IMR-90 (cell line): ENCODE measurements around the gene LOC101059915.

Experiments used
- ATAC-seq: fragments of 200-7000 bp; cut with Tn5 transposase; 2 replicates; pipeline ENCODE4 v1.9.1; 2020; ENCODE audit warnings: low read depth, mild to moderate bottlenecking, moderate library complexity
- BruUV-seq: library from RNA; stranded (reverse); fragments of 400-500 nt; replicated peaks from 2 replicates; lab custom pipeline; 2021; lab: Mats Ljungman, UMichigan
- CTCF ChIA-PET: fragments of 300-600 bp; formaldehyde crosslinking; extraction: SDS; loops from one replicate; lab custom pipeline; 2021; ENCODE audit warnings: antibody characterized with exemption; lab: Yijun Ruan, JAX
- POLR2A ChIA-PET: fragments of 300-600 bp; sonication (Branson Sonifier 250); formaldehyde crosslinking; loops from one replicate; lab custom pipeline; 2022; ENCODE audit warnings: antibody characterized with exemption; ENCODE audit not compliant: unreplicated experiment; lab: Charles Lee
- DNase-seq: peaks from one replicate; pipeline ENCODE4 v3.0.0; 2013
- H2AFZ ChIP-seq: replicated peaks from 2 replicates; pipeline ENCODE3; 2013; ENCODE audit warnings: low read length, mild to moderate bottlenecking; ENCODE audit not compliant: poor library complexity
- H2AK5ac ChIP-seq: 2 replicates; pipeline ENCODE4 v1.6.1; 2013; ENCODE audit warnings: low read depth, low read length, inconsistent platforms
- H2AK9ac ChIP-seq: replicated peaks from 2 replicates; pipeline ENCODE3; 2013; ENCODE audit warnings: mild to moderate bottlenecking, low read depth, low read length, moderate library complexity; ENCODE audit not compliant: poor library complexity
- H2BK120ac ChIP-seq: 2 replicates; pipeline ENCODE4 v1.6.1; 2013; ENCODE audit warnings: low read depth, low read length, inconsistent platforms
- H2BK15ac ChIP-seq: 3 replicates; pipeline ENCODE4 v1.6.1; 2013; ENCODE audit warnings: low read depth, low read length, inconsistent platforms
- H2BK20ac ChIP-seq: 2 replicates; pipeline ENCODE4 v1.6.1; 2013; ENCODE audit warnings: low read depth, mild to moderate bottlenecking, inconsistent platforms, low read length, moderate library complexity
- H2BK5ac ChIP-seq: 2 replicates; pipeline ENCODE4 v1.6.1; 2013; ENCODE audit warnings: mild to moderate bottlenecking, low read depth, low read length, inconsistent platforms; ENCODE audit not compliant: poor library complexity, severe bottlenecking
- H3K14ac ChIP-seq: replicated peaks from 2 replicates; pipeline ENCODE4 v1.6.1; 2013; ENCODE audit warnings: low read depth, low read length, inconsistent platforms
- H3K18ac ChIP-seq: 2 replicates; pipeline ENCODE4 v1.6.1; 2013; ENCODE audit warnings: low read depth, low read length, control low read depth
- H3K23ac ChIP-seq: 2 replicates; pipeline ENCODE4 v1.6.1; 2013; ENCODE audit warnings: low read depth, low read length, inconsistent platforms
- H3K27ac ChIP-seq: 2 replicates; pipeline ENCODE4 v1.5.1; 2013; ENCODE audit warnings: mild to moderate bottlenecking, control low read depth, low read length; ENCODE audit not compliant: insufficient read depth
- H3K27me3 ChIP-seq: 2 replicates; pipeline ENCODE4 v1.6.1; 2013; ENCODE audit warnings: low read length; ENCODE audit not compliant: control insufficient read depth, insufficient read depth
- H3K36me3 ChIP-seq: 2 replicates; pipeline ENCODE4 v1.6.1; 2013; ENCODE audit warnings: low read length, mixed read lengths; ENCODE audit not compliant: control insufficient read depth, insufficient read depth
- H3K4ac ChIP-seq: 2 replicates; pipeline ENCODE4 v1.6.1; 2013; ENCODE audit warnings: low read depth, low read length, inconsistent platforms
- H3K4me1 ChIP-seq: 2 replicates; pipeline ENCODE4 v1.6.1; 2013; ENCODE audit warnings: low read length, mixed read lengths; ENCODE audit not compliant: control insufficient read depth, insufficient read depth
- H3K4me2 ChIP-seq: 2 replicates; pipeline ENCODE4 v1.6.1; 2013; ENCODE audit warnings: low read depth, mild to moderate bottlenecking, control low read depth, low read length, moderate library complexity
- H3K4me3 ChIP-seq: 2 replicates; pipeline ENCODE4 v1.5.1; 2013; ENCODE audit warnings: low read depth, mild to moderate bottlenecking, control low read depth, low read length, moderate library complexity; ENCODE audit not compliant: insufficient read depth
- H3K56ac ChIP-seq: 2 replicates; pipeline ENCODE4 v1.6.1; 2013; ENCODE audit warnings: low read length, inconsistent platforms; ENCODE audit not compliant: insufficient read depth; ENCODE audit errors: extremely low read depth
- H3K79me1 ChIP-seq, 2 experiments: 2 replicates each; pipeline ENCODE4 v1.6.1; 2013; ENCODE audit warnings: low read length in 2 of 2, inconsistent platforms in 1 of 2, low read depth in 1 of 2
- H3K9ac ChIP-seq: 2 replicates; pipeline ENCODE4 v1.6.1; 2013; ENCODE audit warnings: low read depth, low read length, control low read depth
- H3K9me1 ChIP-seq: 2 replicates; pipeline ENCODE4 v1.6.1; 2013; ENCODE audit warnings: low read length, inconsistent platforms; ENCODE audit not compliant: insufficient read depth
- H3K9me3 ChIP-seq: 2 replicates; pipeline ENCODE4 v1.6.1; 2013; ENCODE audit warnings: low read length; ENCODE audit not compliant: control insufficient read depth, insufficient read depth
- H4K20me1 ChIP-seq: 2 replicates; pipeline ENCODE4 v1.6.1; 2013; ENCODE audit warnings: low read length, inconsistent platforms; ENCODE audit not compliant: insufficient read depth
- H4K5ac ChIP-seq: 2 replicates; pipeline ENCODE4 v1.6.1; 2013; ENCODE audit warnings: mild to moderate bottlenecking, low read depth, low read length, control low read depth
- H4K8ac ChIP-seq, 2 experiments: 2 replicates each; pipeline ENCODE4 v1.6.1; 2013; ENCODE audit warnings: low read depth in 2 of 2, low read length in 2 of 2, control low read depth in 1 of 2, inconsistent platforms in 1 of 2
- H4K91ac ChIP-seq: 2 replicates; pipeline ENCODE4 v1.6.1; 2013; ENCODE audit warnings: low read depth, low read length, inconsistent platforms; ENCODE audit not compliant: insufficient read depth
- BHLHE40 ChIP-seq: fragments of 150-350 bp; IDR thresholded peaks from 2 replicates; pipeline ENCODE4 v1.6.1; 2016; ENCODE audit warnings: mild to moderate bottlenecking, low read depth, low read length
- CHD1 ChIP-seq: IDR thresholded peaks from 2 replicates; pipeline ENCODE4 v1.6.1; 2012; ENCODE audit warnings: low read depth, low read length, improper control_type of control experiment
- CTCF ChIP-seq: conservative IDR thresholded peaks from 2 replicates; pipeline ENCODE4 v1.5.1; 2012; ENCODE audit warnings: mild to moderate bottlenecking, low read depth, low read length, improper control_type of control experiment
- FOS ChIP-seq: fragments of 150-350 bp; IDR thresholded peaks from 2 replicates; pipeline ENCODE4 v1.6.1; 2016; ENCODE audit warnings: low read depth, low read length
- MAFK ChIP-seq: IDR thresholded peaks from 2 replicates; pipeline ENCODE4 v1.6.1; 2012; ENCODE audit warnings: low read depth, low read length, improper control_type of control experiment
- MAZ ChIP-seq: IDR thresholded peaks from 2 replicates; pipeline ENCODE4 v1.6.1; 2012; ENCODE audit warnings: low read depth, mild to moderate bottlenecking, low read length, improper control_type of control experiment, moderate library complexity, borderline replicate concordance
- MXI1 ChIP-seq: IDR thresholded peaks from 2 replicates; pipeline ENCODE4 v1.6.1; 2012; ENCODE audit warnings: low read depth, mild to moderate bottlenecking, low read length, moderate library complexity, borderline replicate concordance
- NFE2L2 ChIP-seq: fragments of 150-350 bp; IDR thresholded peaks from 2 replicates; pipeline ENCODE4 v1.6.1; 2016; ENCODE audit warnings: low read depth, mild to moderate bottlenecking, low read length
- RAD21 ChIP-seq: IDR thresholded peaks from 2 replicates; pipeline ENCODE4 v1.6.1; 2012; ENCODE audit warnings: low read length, improper control_type of control experiment
- RCOR1 ChIP-seq: IDR thresholded peaks from 2 replicates; pipeline ENCODE4 v1.6.1; 2012; ENCODE audit warnings: mild to moderate bottlenecking, low read length, improper control_type of control experiment; ENCODE audit not compliant: insufficient replicate concordance
- SMC3 ChIP-seq: fragments of 150-350 bp; IDR thresholded peaks from 2 replicates; pipeline ENCODE4 v1.6.1; 2016; ENCODE audit warnings: low read depth, mild to moderate bottlenecking, antibody characterized with exemption, low read length, moderate library complexity
- USF2 ChIP-seq: fragments of 150-350 bp; IDR thresholded peaks from 2 replicates; pipeline ENCODE4 v1.6.1; 2017; ENCODE audit warnings: mild to moderate bottlenecking, antibody characterized with exemption, low read length, low read depth
- WGBS, 2 experiments: methylation state at CpG; one replicate each; pipeline versions ENCODE4 v1.1.5 to v1.1.7; 2013; ENCODE audit warnings: missing lambda C conversion rate in 2 of 2; ENCODE audit not compliant: insufficient read length in 1 of 2; ENCODE audit errors: extremely low coverage in 2 of 2; 5-methylcytosine and 5-hydroxymethylcytosine counted together
- dilution Hi-C: fragments of 300-500 bp; cut with HindIII; formaldehyde crosslinking; loops from one replicate; pipeline ENCODE4 v1.14.3; 2018; ENCODE audit warnings: low sequenced_read_pairs; ENCODE audit not compliant: unreplicated experiment
- in situ Hi-C: fragments of 300-500 bp; cut with MboI; formaldehyde crosslinking; loops from 3 replicates; pipeline ENCODE4 v1.14.3; 2019; ENCODE audit warnings: low sequenced_read_pairs, inconsistent platforms, mixed read lengths
- intact Hi-C: fragments of 100-400 bp; cut with micrococcal nuclease; formaldehyde crosslinking; loops from 2 replicates; pipeline ENCODE4 v1.10.0; 2022

LOC101059915 gene

GRCh38 chrX:71622576-71623450 is 44.5 kb upstream of the LOC101059915 start:
- Histone ChIP-seq H3K9ac (no peak overlapping the region), H2AFZ (peak overlapping the region; percentile 52), H3K9me3 (no peaks in the 10 kb centered on the region; the same call in 1 of the 2 replicates), H3K27ac (no peak overlapping the region), H3K27me3 (peaks cover 3% of the 10 kb centered on the region; the same call in 1 of the 2 replicates), H2AK9ac (no peak overlapping the region), H3K23ac (no peak overlapping the region), H2BK5ac (no peak overlapping the region), H3K4me3 (no peak overlapping the region), H2BK120ac (no peak overlapping the region), H3K4ac (no peak overlapping the region), H3K4me1 (no peaks in the 10 kb centered on the region; the same call in 1 of the 2 replicates), H4K5ac (no peak overlapping the region), H3K4me2 (no peak overlapping the region), H4K91ac (no peak overlapping the region), H3K9me1 (no peaks in the 10 kb centered on the region), H3K14ac (no peak overlapping the region), H2BK20ac (no peak overlapping the region), H3K36me3 (no peaks in the 10 kb centered on the region), H3K18ac (no peak overlapping the region), H3K56ac (no peak overlapping the region), H2BK15ac (no peak overlapping the region), H4K20me1 (no peaks in the 10 kb centered on the region), H4K8ac (no peak overlapping the region), H2AK5ac (no peak overlapping the region), H3K79me1 (no peaks in the 10 kb centered on the region)
- in situ Hi-C loops, result no loop called here
- dilution Hi-C loops, result no loop called here
- ChIA-PET CTCF (no interaction called here), POLR2A (no interaction called here)
- intact Hi-C loops, result no loop called here
- DNase-seq (peak; percentile 57), ATAC-seq (peak; percentile 84)
- BruUV-seq, result no TSS peak
- no peak for TF ChIP-seq CHD1
- TF ChIP-seq NFE2L2, result no peak
- no peak for TF ChIP-seq USF2
- no peak for TF ChIP-seq CTCF
- TF ChIP-seq BHLHE40, result no peak
- TF ChIP-seq RCOR1, result no peak
- TF ChIP-seq SMC3, result no peak
- no peak for TF ChIP-seq MAZ
- no peak for TF ChIP-seq MXI1
- no peak for TF ChIP-seq FOS
- TF ChIP-seq RAD21, result no peak
- TF ChIP-seq MAFK, result no peak
- 52% methylated on average over 3 of the region's 13 CpGs; no CpG with 5 or more reads in 1 of the 2 experiments for WGBS, 2 experiments
